GM12865 (cell line): ENCODE data around the gene GALNT10.

Experiments used
- DNase-seq: peaks from one replicate; pipeline ENCODE4 v3.0.0; 2010; ENCODE audit warnings: low read depth
- H3K4me3 ChIP-seq: 2 replicates; pipeline ENCODE4 v1.5.1; 2011; ENCODE audit warnings: mild to moderate bottlenecking, low read depth, low read length, control low read depth
- TF ChIP-seq, protein P1 (sequence below): IDR thresholded peaks from 2 replicates; pipeline ENCODE4 v1.5.1; 2011; ENCODE audit warnings: low read length, control low read depth, low read depth, inconsistent platforms; ENCODE audit not compliant: insufficient read depth; ENCODE audit errors: missing control alignments

Gene GALNT10

DNA sequence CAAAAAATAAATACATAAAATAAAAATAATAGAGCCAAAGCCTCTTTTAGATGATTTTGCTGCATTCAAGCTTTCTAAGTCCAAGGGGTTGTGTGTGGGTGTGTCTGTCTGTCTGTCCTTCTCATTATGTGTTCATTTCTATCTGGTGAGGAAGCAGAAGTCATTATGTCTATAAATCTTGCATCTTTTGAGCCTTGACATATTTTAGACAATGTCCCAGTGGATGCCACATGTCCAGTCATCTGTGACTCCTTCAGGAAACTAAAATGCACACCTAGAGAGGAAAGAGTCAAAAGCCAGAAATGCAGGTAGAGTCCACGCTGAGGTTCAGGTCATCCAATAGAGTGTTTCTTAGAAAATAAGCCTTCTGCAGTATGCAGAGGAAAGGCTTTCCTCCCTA, 80.9 kb downstream of the GALNT10 start:
- TF ChIP-seq, protein P1, sequence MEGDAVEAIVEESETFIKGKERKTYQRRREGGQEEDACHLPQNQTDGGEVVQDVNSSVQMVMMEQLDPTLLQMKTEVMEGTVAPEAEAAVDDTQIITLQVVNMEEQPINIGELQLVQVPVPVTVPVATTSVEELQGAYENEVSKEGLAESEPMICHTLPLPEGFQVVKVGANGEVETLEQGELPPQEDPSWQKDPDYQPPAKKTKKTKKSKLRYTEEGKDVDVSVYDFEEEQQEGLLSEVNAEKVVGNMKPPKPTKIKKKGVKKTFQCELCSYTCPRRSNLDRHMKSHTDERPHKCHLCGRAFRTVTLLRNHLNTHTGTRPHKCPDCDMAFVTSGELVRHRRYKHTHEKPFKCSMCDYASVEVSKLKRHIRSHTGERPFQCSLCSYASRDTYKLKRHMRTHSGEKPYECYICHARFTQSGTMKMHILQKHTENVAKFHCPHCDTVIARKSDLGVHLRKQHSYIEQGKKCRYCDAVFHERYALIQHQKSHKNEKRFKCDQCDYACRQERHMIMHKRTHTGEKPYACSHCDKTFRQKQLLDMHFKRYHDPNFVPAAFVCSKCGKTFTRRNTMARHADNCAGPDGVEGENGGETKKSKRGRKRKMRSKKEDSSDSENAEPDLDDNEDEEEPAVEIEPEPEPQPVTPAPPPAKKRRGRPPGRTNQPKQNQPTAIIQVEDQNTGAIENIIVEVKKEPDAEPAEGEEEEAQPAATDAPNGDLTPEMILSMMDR, result no peak
- H3K4me3 ChIP-seq, result no peak overlapping the region
- DNase-seq, result no peak

DNA sequence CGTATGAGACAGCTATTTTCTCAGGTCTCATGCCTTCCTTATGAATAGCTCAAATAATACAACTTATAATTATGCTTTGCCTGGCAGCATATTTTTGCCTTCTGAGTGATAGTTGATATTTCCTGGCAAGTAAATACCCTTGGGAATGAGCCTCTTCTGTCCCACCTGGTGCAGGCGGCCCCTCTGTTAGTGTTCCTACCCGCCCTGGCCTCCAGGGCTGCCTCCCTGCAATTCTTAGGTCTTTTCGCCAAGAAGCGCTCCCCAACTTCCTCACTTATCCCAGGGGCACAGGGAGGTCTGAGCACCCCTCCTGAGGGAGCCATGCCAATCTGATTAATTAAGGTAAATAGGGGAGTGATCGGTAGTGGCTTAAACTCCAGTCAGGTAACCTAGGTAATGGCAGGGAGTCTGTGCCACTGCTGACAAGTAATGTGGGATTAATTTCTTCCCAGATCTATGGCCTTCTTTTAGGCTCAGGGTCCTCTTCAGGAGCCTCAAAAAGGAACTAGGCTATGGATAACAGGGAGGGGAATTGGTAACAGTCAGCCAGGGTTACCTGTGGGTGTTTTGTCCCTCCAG, 81.5 kb downstream of the GALNT10 start:
- TF ChIP-seq, protein P1, result no peak
- DNase-seq, result no peak
- H3K4me3 ChIP-seq, result no peak overlapping the region

GRCh38 chr5:154273028-154273617, 82.6 kb downstream of the GALNT10 start:
- TF ChIP-seq, protein P1, result no peak
- H3K4me3 ChIP-seq, result no peak overlapping the region

GRCh38 chr5:154273963-154274827, 83.7 kb downstream of the GALNT10 start:
- H3K4me3 ChIP-seq, result no peak overlapping the region
- DNase-seq, result no peak
- TF ChIP-seq, protein P1, result no peak

More at GRCh38 chr5:154273028-154273617, 82.6 kb downstream of the GALNT10 start:
- peak; percentile 68 for DNase-seq

DNA sequence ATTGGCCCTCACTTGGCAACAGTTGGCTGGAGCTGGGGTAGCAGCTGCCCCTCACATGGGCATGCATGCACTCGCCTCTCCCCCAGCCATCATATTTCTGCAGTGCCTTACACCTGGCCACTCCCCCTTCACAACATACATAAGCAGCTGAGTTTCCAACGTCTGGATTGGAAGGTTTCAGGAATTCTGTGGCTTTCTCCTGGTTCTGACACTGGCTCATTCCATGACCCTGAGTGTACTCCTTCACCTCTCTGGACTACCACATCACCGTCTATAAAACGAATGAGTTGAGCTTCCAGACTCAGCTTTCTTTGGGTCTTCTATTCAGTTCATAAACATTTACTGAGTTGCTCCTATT, 84.3 kb downstream of the GALNT10 start:
- no peak for DNase-seq
- TF ChIP-seq, protein P1, result no peak
- H3K4me3 ChIP-seq, result no peak overlapping the region

DNA sequence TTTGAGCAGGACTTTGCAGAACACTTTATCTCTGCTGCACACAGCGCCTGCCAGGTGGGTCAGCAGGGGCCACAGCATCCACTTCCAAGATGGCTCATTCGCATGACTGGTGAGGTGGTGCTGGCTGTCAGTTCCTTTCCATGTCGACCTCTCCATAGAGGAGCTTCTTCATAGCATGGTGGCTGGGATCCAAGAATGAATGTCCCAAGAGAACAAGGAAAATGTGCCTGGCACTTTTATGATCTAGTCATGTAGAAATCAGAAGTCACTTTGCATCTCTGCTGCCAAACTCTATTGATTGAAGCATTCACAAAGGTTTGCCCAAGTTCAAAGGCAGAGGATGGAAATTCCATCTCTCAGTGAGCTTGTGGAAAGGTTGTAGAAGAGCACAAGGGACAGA, 85.0 kb downstream of the GALNT10 start:
- H3K4me3 ChIP-seq, result no peak overlapping the region
- TF ChIP-seq, protein P1, result no peak
- no peak for DNase-seq
